Activated CD4-positive, alpha-beta T cell treated with anti-CD3 and anti-CD28 coated beads, Interleukin-2, amount 50 U/mL, for 48 hours (primary cell): ENCODE results near the gene RIPOR1.
"Not testable (repeated sequence)": the region's sequence is repeated elsewhere in the genome, so short reads cannot be mapped to it uniquely, and the experiment has no call there.

Source experiments
- DNase-seq, 2 experiments: peaks; one replicate each; pipeline ENCODE4 v3.0.0-alpha.2; 2020

The RIPOR1 gene, protein sequence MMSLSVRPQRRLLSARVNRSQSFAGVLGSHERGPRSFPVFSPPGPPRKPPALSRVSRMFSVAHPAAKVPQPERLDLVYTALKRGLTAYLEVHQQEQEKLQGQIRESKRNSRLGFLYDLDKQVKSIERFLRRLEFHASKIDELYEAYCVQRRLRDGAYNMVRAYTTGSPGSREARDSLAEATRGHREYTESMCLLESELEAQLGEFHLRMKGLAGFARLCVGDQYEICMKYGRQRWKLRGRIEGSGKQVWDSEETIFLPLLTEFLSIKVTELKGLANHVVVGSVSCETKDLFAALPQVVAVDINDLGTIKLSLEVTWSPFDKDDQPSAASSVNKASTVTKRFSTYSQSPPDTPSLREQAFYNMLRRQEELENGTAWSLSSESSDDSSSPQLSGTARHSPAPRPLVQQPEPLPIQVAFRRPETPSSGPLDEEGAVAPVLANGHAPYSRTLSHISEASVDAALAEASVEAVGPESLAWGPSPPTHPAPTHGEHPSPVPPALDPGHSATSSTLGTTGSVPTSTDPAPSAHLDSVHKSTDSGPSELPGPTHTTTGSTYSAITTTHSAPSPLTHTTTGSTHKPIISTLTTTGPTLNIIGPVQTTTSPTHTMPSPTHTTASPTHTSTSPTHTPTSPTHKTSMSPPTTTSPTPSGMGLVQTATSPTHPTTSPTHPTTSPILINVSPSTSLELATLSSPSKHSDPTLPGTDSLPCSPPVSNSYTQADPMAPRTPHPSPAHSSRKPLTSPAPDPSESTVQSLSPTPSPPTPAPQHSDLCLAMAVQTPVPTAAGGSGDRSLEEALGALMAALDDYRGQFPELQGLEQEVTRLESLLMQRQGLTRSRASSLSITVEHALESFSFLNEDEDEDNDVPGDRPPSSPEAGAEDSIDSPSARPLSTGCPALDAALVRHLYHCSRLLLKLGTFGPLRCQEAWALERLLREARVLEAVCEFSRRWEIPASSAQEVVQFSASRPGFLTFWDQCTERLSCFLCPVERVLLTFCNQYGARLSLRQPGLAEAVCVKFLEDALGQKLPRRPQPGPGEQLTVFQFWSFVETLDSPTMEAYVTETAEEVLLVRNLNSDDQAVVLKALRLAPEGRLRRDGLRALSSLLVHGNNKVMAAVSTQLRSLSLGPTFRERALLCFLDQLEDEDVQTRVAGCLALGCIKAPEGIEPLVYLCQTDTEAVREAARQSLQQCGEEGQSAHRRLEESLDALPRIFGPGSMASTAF

DNA sequence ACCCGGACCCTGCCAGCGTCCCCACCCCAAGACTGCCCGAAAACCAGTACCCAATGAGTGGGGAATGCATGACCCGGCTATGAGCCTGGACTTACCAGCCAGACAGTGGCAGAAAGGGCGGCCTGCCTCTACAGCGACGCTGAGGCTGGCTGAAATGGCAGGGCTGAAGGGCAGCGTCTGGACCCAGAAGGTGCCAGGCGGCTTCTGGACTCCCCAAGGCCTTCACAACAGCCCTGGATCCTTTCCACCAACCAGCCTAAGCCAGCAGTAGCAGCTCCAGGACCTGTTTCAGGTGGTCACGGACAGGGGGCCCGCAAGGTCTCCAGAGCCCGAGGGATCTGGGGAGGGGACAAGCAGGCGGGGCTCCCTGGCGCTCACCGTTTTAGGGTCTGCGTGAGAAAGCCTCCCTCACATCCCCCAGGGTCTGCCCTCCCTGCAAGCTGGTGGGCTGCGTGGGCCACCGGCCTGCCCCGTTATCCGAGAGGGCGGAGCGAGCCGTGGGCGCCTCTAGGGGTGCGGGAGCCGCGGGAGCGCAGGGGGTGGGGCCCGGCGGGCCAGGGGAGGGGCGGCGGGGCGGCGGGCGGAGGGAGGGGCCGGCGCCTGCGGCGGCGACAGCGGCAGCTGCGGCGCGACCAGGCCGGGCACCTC, at the start of gene RIPOR1:
RIPOR1 (plus strand) TSS at position 608 of the 648 bp plus-strand sequence. CDS start 9,618 bp downstream, outside the sequence.
- peak; percentile 51 to 60 for DNase-seq

DNA sequence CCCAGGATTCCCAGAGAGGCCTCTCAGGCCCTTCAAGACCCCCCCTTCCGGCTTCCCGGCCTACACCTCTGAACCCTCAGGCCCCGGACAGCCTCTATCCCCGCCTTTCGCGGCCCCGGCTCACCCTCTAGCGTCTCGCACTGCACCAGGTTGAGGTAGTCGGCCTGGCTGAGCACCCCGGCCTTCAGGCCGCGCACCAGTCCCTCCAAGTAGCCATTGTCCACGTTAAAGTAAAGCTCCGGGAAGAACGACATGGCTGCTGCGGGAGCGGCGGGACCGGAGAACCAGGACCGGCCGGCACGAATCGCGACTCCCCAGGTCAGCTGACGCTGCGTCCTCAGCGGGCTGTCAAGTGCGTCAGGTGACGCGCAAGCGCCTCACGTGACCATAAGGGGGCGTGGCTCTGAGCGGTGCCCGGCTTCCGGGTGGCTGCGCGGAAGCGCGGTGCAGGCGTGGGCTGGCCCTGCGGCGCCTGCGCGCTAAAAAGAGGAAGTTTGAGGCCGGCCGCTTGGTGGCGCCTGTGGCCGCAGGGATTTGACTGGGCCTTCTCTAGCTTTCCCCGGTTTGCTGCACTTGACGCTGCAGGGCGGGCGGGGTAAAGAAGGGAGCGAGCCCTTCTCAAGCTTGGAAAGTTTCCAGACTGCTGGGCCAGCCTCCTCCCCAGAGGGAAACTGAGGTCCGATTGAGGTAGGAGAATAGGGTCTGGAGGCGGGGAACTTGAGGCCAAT, 47.6 kb upstream of the RIPOR1 start, which contains the start of gene ATP6V0D1:
ATP6V0D1 (minus strand) TSS at position 325 of the 728 bp plus-strand sequence; CDS start at position 254, 71 bp downstream.
- DNase-seq = peak; percentile 99

DNA sequence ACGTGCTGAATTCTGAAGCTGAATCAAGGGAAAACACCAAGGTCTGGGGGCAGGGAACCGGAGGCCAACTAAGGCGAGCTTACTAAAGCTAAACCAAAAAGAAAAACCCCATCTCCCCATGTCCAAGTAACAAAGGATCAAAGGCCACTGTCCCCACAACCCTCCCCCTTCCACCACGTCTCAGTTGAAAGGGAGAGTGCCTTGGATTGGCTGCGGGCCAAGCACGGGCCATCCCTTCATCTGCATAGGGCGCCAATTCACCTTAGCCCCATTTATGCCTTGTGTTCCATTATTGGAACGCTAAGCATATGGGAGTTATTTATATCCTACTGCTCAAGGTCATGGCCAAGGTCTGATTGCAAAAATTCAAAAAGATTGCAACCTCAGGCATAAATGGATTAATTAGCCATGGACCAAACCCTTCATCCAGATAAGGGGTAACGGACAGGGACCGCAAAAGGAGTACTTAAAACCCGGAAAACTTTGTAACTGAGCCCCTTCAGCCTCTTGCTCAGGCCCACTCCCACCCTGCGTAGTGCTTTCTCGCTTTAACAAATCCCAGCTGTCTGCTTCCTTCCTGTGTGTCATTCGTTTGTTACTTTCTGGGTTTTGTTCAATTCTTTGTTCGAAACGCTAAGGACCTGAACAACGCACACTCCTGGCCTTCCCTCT, 46.9 kb upstream of the RIPOR1 start:
- DNase-seq = peak; percentile 68 to 73

DNA sequence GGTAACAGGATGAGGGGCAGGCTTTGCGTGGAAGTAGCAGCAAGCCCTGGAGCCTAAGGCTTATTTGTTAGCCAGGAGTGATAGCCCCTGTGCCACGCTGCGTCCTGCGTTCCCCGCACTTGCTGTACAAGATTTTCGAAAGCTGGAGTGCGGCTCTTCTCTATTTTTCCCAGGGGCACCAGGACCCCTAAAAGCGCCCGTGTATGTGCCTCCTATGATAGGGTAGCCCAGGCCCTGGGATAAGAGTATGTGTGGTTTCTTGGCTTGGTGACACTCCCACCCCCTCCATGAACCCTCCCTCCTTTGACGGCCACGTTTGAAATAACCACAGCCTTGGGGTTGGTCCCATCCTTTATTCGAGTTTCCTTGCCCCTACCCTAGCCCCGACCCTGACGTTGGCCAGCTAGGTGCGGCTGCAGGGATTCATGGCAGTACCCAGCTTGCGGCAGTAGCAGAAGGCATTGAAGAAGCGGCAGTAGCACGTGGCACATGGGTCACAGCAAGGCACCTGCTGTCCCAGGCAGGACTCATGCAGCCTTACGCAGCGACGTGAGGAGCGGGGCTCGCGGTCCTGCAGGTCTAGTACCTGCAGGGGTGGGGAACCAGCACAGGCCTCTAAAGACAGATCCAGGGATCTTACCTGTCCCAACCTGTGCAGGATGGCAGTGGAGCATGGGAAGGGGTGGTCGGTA, 46.2 kb upstream of the RIPOR1 start:
- DNase-seq = peak; percentile 9 to 13

DNA sequence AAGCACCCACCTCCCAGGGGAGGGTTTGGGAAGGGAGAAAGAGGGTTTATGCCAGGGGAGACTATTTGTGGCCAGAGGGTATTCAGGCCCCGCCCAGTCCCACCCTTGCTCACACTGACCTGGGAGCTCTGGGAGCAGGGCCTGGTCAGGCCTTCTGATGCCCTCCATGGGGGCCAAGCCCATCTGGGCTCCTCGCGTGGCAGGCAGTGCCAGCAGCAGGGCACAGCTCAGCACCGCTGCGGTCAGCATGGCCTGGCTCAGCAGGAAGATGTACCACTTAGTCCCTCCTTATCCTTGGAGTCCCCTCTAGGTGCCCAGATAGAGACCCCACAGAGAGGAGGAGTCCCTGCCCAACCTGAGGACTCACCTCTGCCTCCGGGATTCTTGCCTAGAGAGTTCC, 45.5 kb upstream of the RIPOR1 start, which contains the start of gene AGRP:
AGRP (minus strand) TSS at position 398 of the 400 bp plus-strand sequence; CDS start at position 249, 149 bp downstream.
- DNase-seq = no peak

DNA sequence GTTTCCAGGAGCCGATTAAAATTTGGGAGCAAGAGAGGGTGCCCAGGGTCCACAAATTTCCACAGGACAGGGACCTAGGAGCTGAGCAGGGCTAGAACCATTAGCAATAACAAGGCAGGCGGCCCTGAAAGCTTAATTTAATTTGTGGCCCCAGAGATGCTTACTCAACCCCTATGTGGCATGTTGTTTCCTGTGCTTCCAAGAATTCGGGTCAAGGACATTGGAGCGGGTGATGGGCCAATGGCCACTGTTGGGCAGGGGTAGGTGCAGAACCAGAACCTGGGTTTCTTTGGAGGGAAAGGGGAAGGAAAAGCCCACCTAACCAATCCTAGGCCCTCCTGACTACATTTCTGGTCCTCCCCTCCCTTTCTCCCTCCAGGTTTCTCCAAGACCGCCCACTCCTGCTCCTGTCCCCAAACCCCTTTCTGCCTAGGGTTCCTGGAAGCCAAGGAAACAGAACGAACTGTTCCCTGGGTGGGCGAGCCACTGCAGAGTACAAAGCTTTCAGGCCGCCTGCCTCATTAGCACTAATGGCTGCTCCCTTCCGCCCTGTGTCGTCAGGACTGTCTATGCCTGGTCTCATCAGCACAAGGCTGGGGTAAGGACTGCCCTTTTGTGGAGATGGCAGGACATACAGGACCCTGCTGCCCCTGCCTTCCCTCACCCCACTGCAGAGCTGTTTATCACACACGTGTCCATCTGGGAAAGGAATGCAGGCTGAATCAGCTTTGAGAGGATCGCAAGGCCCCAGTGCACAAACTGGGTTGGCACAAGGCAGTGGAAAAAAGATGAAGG, 44.7 kb upstream of the RIPOR1 start:
- no peak for DNase-seq

DNA sequence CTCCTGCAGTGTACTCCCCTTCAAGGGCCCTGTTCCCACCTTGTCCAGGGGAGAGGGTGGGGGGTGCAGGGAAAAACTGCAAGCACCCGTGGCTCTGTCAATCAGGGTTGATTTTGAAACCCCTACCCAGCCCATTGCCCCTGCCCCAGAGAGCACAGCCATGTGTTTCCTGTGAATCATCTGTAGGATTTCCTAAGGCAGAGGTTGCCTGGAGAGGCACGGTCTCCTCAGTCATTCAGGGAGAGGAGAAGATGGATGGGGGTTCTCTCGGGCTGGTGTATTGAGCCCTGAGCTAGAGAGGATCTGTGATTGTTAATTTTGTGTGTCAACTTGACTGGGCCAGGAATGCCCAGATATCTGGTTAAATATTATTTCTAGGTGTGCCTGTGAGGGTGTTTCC, 41.8 kb upstream of the RIPOR1 start:
- no peak for DNase-seq

DNA sequence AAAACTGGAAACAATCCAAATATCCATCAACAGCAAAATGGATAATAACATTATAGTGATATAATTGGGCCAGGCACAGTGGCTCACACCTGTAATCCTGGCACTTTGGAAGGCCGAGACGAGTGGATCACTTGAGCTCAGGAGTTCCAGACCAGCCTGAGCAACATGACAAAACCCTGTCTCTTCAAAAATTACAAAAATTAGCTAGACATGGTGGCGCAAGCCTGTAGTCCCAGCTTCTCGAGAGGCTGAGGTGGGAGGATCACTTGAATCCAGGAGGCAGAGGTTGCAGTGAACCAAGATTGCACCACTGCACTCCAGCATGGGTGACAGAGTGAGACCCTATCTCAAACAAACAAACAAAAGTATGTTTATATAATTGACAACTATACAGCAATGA, 41.1 kb upstream of the RIPOR1 start:
- DNase-seq = not testable (repeated sequence)

DNA sequence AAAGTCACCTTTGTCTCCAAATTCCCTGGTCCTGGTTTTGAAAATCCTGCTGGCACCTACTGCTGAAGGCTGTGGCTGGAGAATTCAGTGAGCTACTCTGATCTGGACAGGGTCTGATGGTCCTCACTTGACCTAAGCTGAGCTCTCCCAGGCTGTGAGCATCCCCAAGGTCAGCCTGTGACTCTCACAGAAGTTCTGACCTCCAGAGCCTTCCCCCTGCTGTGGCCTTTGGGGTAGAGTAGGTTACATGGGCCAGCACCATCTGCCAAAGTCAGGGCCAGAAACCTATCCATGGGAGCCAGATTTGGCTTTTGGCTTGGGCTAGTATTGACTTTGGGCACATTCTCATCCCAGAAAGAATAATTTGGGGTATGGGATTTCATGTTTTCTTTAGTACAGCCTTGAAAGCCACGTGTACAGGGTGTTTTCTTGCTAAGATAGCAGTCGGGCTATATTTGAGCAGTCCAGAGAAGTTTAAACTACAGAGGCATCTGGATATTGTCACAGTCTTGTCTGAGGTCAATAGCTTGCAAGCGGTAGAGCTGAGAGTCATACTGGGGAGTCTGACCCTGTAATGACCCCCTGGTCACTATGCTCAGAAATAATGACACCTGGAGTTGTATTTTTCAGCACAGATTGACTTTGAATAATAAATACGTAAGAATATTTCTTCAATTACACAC, 39.1 kb upstream of the RIPOR1 start:
- DNase-seq = no peak

DNA sequence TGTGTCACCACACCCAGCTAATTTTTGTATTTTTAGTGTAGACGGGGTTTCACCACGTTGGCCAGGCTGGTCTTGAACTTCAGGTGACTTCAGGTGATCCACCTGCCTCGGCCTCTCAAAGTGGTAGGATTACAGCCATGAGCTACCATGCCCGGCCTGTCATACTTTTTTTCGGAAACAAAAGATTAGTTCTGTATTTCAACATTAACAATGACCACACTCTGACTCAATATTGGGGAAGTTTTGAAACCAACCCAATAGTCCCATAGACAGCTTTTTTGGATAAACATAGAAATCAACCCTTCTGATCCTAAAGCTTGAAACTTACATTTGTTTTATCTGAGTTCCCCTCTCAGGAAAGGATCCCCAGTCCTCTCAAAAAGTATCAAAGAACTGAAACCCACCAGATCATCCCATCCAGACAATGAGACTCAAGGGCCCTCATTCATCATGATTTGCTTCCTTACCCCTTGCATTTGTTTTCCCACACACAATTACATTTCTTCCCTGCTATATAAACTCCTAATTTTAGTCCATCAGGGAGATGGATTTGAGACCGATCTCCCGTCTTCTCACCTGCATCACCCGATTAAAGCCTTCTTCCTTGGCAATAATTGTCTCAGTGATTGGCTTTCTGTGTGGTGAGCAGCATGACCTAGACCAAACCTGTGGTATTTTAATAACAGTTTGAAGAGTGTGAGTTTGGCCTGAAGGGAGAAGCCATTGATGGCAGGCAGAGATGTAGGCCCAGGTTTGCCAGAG, 38.1 kb upstream of the RIPOR1 start:
- no peak for DNase-seq

DNA sequence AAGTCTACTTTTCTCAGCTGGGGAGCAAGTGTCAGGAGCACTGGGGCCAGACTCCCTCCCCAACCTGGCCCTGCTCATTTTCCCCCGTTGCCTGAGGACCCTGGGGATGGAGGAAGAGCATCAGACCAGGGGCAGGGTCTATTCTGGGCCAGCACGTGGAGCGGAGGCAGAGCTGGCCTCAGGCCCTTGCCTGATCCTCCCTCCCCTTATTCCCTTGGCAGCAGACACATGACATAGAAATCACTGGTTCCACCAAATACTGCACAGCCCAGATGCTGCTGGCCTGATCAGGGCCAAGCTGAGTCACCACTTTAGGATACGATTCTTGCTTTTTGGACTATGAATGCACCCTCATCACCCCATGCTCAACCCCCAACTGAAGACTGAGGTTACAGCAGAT, 29.5 kb upstream of the RIPOR1 start:
- DNase-seq = no peak

DNA sequence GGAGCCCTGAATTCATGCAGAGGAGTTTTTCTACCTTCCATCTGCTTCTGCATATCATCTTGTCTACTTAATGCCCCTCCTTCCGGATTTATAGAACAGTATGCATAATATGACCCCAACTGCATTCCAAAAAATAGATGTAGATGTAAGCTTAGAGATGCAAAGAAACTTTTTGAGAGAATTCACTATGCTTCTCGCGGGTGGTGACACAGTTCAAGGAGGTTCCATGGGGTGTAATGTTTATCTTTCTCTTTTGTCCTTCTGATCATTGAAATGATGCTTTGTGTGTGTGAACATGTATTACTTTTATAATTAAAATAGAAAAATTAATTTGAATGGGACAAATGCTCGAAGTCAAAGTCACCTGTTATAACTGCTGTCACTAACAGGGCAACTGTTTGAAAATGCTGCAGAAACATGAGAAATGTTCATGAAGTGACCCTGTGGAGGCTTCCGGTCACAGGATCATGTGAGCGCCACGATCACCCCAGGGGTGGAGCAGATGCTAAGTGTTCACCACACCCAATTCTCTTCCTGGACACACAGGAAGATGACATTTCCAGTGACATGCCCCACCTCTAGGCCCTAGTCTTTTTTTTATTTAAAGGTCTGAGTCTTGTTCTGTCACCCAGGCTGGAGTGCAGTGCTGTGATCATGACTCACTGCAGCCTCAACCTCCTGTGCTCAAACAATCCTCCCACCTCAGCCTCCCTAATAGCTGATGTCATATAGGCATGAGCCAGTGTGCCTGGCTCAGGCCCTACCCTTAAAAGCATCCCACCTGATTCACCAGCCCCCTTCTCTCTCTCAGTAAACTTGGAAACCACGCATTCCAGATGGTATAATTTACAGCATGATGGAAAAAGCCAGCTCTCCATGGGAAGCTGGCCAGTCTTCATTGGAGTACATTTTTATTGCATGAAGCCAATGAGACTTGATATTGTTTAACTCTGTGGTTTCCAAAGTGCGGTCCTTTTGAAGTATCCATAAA, 24.3 kb upstream of the RIPOR1 start:
- peak in 1 of 2 experiments; percentile 39 for DNase-seq

DNA sequence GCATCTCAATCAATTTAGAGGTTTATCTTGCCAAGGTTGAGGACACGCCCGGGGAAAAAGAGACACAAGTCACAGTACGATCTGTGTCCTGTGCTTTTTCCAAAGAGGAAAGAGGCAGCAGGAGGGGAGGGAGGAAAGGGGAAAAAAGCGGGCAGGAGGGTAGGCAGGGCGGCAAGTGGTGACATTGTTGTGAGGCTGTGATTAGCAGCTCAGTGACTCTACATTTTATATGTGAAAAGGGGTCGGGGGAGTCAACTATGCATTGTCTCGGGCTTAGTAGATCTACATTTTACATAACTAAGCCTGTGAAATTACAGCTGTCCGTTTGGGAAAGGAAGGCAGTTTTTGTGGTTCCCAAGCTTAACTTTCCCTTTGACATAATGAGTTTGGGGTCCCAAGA, 22.2 kb upstream of the RIPOR1 start:
- DNase-seq = no peak

DNA sequence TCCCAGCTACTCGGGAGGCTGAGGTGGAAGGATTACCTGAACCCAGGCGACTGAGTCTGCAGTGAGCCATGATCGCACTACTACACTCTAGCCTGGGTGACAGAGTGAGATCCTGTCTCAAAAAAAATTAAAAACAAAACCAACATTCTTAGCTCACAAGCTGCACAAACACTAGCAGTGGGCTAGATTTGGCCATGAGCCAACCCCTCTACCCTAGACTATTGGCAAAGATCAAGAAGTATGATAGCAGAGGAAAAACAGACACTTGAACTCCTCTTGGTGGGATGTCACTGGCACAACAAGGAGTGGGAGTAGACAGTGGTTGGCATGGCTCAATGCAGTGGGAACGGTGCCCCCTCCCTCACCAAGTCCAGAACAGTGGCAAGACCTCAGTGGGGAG, 19.6 kb upstream of the RIPOR1 start:
- no peak for DNase-seq

DNA sequence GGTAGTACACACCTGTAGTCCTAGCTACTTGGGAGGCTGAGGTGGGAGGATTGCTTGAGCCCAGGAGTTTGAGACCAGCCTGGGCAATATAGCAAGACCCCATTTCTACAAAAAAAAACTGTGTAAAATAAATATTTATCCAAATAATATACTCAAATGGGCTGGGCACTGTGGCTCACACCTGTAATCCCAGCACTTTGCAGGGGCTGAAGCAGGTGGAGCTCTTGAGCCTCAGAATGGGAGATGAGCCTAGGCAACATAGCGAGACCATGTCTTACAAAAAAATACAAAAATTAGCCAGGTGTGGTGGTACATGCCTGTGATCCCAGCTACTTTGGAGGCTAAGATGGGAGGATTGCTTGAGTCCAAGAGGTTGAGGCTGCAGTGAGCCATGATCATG, 14.7 kb upstream of the RIPOR1 start:
- DNase-seq = not testable (repeated sequence)

DNA sequence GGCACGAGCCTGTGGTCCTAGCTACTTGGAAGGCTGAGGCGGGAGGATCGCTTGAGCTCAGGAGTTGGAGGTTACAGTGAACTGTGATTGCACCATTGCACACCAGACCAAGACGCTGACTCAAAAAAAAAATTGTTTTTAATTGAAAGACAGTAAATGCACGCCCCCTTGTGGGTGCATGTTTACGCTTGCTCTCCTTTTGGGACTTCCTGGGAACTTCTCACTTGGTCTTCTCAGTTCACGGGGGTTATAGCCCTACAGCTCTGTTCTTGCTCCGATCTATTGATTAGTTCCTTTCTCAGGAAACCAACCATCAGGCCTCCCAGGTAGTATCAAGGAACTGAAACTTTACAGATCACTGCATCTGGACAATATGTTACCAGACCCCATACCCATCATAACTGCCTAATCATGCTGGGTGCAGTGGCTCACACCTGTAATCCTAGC, 14.2 kb upstream of the RIPOR1 start:
- peak; percentile 85 to 88 for DNase-seq
